Heart left ventricle (tissue), 13 donors: ENCODE data around the gene RNASE8.

Experiments used
- POLR2A ChIP-seq, 2 donors: fragments of 450-650 bp; IDR thresholded peaks; one replicate each; pipeline ENCODE4 v1.6.1; 2017; ENCODE audit warnings: antibody characterized with exemption in 2 of 2, mild to moderate bottlenecking in 2 of 2, moderate library complexity in 2 of 2
- TF ChIP-seq, protein P1 (sequence below), 12 donors: fragments of 200-600 bp; sonication (generic) in 4 of 12; IDR thresholded peaks; one replicate each; pipeline versions ENCODE4 v1.5.0 to v1.8.0; 2018 to 2022; ENCODE audit warnings: antibody characterized with exemption in 12 of 12, mild to moderate bottlenecking in 5 of 12
- donor health status: ischemic (EF 13 %, LVEDD 7.1; RV severe dilation, severe dysfunction).
- donor health status: DM: no; HTN: yes; CAD: no.
- donor health status: DM: no; HTN: no; CAD: no.
- donor health status: ischemic (EF 25% LVEDD 6.9; RV normal size, moderate dysfunction).
- donor health status: ischemic (EF 25% LVEDD 5.7; RV mildly dilated, moderate dysfunction).
- donor health status: ischemic (EF 35%, LVEDD 5.7; RV mildly dilated, moderate dysfunction).
- donor health status: nonischemic (EF 11% LVEDD 7.7; RV severe dilation, severe dysfunction).
- donor health status: DM: yes; HTN: yes; CAD: no.
- donor health status: PGD.
- donor health status: ischemic (EF 29% LVEDD 5.4; RV normal size, mild dysfunction).
- donor health status: nonischemic (EF 23%, LVEDD 6.1; RV moderate dilation, normal function).

DNA sequence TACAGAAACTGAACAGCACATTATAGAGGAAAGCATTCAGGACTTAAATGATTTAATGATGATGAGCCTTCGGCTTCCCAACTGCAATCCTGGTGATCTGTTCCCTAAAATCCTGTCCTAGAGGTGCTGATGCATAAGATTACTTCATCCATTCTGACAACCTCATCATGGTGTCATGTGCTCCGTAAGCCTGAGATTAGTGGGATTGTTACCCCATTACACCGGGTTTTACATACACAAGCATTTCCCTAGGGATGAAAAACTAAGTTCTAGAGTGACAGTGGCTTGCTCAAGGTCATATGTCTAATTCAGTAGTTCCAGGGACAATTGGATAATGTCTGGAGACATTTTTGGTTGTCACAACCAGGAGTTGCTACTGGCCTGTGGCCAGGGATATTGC, 20.5 kb upstream of the RNASE8 start:
- no peak for TF ChIP-seq POLR2A (IDR thresholded peaks at IDR 0.05)
- TF ChIP-seq, protein P1, sequence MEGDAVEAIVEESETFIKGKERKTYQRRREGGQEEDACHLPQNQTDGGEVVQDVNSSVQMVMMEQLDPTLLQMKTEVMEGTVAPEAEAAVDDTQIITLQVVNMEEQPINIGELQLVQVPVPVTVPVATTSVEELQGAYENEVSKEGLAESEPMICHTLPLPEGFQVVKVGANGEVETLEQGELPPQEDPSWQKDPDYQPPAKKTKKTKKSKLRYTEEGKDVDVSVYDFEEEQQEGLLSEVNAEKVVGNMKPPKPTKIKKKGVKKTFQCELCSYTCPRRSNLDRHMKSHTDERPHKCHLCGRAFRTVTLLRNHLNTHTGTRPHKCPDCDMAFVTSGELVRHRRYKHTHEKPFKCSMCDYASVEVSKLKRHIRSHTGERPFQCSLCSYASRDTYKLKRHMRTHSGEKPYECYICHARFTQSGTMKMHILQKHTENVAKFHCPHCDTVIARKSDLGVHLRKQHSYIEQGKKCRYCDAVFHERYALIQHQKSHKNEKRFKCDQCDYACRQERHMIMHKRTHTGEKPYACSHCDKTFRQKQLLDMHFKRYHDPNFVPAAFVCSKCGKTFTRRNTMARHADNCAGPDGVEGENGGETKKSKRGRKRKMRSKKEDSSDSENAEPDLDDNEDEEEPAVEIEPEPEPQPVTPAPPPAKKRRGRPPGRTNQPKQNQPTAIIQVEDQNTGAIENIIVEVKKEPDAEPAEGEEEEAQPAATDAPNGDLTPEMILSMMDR (IDR thresholded peaks at IDR 0.05): no peak
